Neural progenitor cell (in vitro differentiated cells): Measurements from ENCODE around the gene CDH12. TPM values are rescaled to one million over a fixed set of nuclear protein-coding genes. Genes with fewer than 3 reads are reported as not detected.

Experiments
- DNase-seq: peaks from one replicate; pipeline ENCODE4 v3.0.0-alpha.2; 2016; ENCODE audit warnings: low spot score
- H2AFZ ChIP-seq: fragments of 200-600 bp; sonication (generic); replicated peaks from 2 replicates; pipeline ENCODE4 v1.6.1; 2016; ENCODE audit warnings: antibody characterized with exemption
- H3F3A ChIP-seq: fragments of 200-600 bp; sonication (generic); 2 replicates; pipeline ENCODE4 v1.6.1; 2016; ENCODE audit warnings: antibody characterized with exemption, low read depth
- H3K27ac ChIP-seq: fragments of 200-600 bp; sonication (generic); 2 replicates; pipeline ENCODE4 v1.5.1; 2016; ENCODE audit warnings: mild to moderate bottlenecking
- H3K27me3 ChIP-seq: fragments of 200-600 bp; sonication (generic); 2 replicates; pipeline ENCODE4 v1.6.1; 2016; ENCODE audit warnings: mild to moderate bottlenecking, moderate library complexity
- H3K36me3 ChIP-seq: fragments of 200-600 bp; sonication (generic); 2 replicates; pipeline ENCODE4 v1.5.1; 2016
- H3K4me1 ChIP-seq: fragments of 200-600 bp; sonication (generic); 2 replicates; pipeline ENCODE4 v1.6.1; 2016; ENCODE audit warnings: mixed run types
- H3K4me2 ChIP-seq: fragments of 200-600 bp; sonication (generic); 2 replicates; pipeline ENCODE4 v1.6.1; 2016
- H3K4me3 ChIP-seq: fragments of 200-600 bp; sonication (generic); 2 replicates; pipeline ENCODE4 v1.5.1; 2016
- H3K79me2 ChIP-seq: fragments of 200-600 bp; sonication (generic); 2 replicates; pipeline ENCODE4 v1.6.1; 2016; ENCODE audit warnings: low read depth
- H3K9ac ChIP-seq: fragments of 200-600 bp; sonication (generic); 2 replicates; pipeline ENCODE4 v1.6.1; 2016
- H3K9me3 ChIP-seq: fragments of 200-600 bp; sonication (generic); 2 replicates; pipeline ENCODE4 v1.5.1; 2016; ENCODE audit warnings: low read depth
- H4K20me1 ChIP-seq: fragments of 200-600 bp; sonication (generic); 2 replicates; pipeline ENCODE4 v1.6.1; 2016; ENCODE audit warnings: low read depth
- H3K27ac Mint-ChIP-seq: 3 replicates; pipeline ENCODE4 v1.8.0; 2021; ENCODE audit warnings: mixed read lengths
- H3K27me3 Mint-ChIP-seq: 2 replicates; pipeline ENCODE4 v1.8.0; 2022; ENCODE audit warnings: low read depth, mild to moderate bottlenecking, inconsistent platforms, moderate library complexity, mixed read lengths; ENCODE audit not compliant: insufficient read depth
- H3K36me3 Mint-ChIP-seq: 3 replicates; pipeline ENCODE4 v1.8.0; 2021; ENCODE audit warnings: mixed read lengths
- H3K4me1 Mint-ChIP-seq: 3 replicates; pipeline ENCODE4 v1.8.0; 2021; ENCODE audit warnings: mixed read lengths
- H3K4me3 Mint-ChIP-seq: 3 replicates; pipeline ENCODE4 v1.8.0; 2021; ENCODE audit warnings: mild to moderate bottlenecking, moderate library complexity, mixed read lengths
- H3K9me3 Mint-ChIP-seq: 3 replicates; pipeline ENCODE4 v1.8.0; 2020; ENCODE audit warnings: mixed read lengths
- EZH2 ChIP-seq: fragments of 200-600 bp; sonication (generic); IDR thresholded peaks from 2 replicates; pipeline ENCODE4 v1.6.1; 2017; ENCODE audit warnings: antibody characterized with exemption, mild to moderate bottlenecking, moderate library complexity
- EZH2phosphoT487 ChIP-seq: fragments of 200-600 bp; sonication (generic); IDR thresholded peaks from 2 replicates; pipeline ENCODE4 v1.6.1; 2017; ENCODE audit warnings: antibody characterized with exemption
- total RNA-seq: library from RNA; depleted of rRNA; stranded (reverse); fragments of >200 nt; gene quantifications from 2 replicates; pipeline ENCODE4 v1.2.3, GENCODE V29; 2015; ENCODE audit warnings: low replicate concordance
- TF ChIP-seq, protein P1 (sequence below): fragments of 200-600 bp; sonication (generic); IDR thresholded peaks from 2 replicates; pipeline ENCODE4 v1.5.1; 2017; ENCODE audit warnings: antibody characterized with exemption, mild to moderate bottlenecking

Gene CDH12
- total RNA-seq, 1 donor from 2014 or later: not detected

DNA sequence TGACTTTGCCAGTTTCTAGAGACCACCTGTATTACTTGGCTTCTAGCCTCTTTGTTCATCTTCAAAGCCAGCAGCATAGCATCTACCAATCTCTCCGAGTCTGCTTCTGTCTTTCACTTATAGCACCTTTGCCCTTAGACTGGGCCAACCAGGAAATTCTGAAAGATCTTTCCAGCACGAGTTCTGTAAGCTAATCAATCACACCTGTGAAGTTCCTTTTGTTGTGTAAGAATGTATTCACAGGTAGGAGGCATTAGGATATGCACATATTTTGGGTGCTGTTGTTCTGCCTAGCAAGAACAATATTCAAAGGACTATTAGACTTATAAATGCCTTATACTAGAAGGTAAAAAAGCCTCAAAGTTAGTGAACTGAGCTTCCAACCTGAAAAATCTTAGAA is 232.1 kb downstream of the CDH12 start:
- no peak for DNase-seq
- Mint-ChIP-seq H3K4me3 (no peak overlapping the region), H3K9me3 (peaks cover 5% of the 10 kb centered on the region), H3K27ac (no peak overlapping the region), H3K27me3 (peaks cover 2% of the 10 kb centered on the region), H3K4me1 (no peaks in the 10 kb centered on the region), H3K36me3 (no peaks in the 10 kb centered on the region)
- H4K20me1 ChIP-seq: no peaks in the 10 kb centered on the region
- H3K4me3 ChIP-seq: no peak overlapping the region
- no peaks in the 10 kb centered on the region for H3K4me1 ChIP-seq
- no peak overlapping the region for H3K9ac ChIP-seq
- H2AFZ ChIP-seq: no peak overlapping the region
- H3K4me2 ChIP-seq: no peak overlapping the region
- no peaks in the 10 kb centered on the region for H3K79me2 ChIP-seq
- no peaks in the 10 kb centered on the region for H3K27me3 ChIP-seq
- no peak overlapping the region for H3K27ac ChIP-seq
- no peaks in the 10 kb centered on the region for H3K36me3 ChIP-seq
- H3K9me3 ChIP-seq: no peaks in the 10 kb centered on the region
- no peaks in the 10 kb centered on the region for H3F3A ChIP-seq
- TF ChIP-seq EZH2phosphoT487: no peak
- TF ChIP-seq, protein P1, sequence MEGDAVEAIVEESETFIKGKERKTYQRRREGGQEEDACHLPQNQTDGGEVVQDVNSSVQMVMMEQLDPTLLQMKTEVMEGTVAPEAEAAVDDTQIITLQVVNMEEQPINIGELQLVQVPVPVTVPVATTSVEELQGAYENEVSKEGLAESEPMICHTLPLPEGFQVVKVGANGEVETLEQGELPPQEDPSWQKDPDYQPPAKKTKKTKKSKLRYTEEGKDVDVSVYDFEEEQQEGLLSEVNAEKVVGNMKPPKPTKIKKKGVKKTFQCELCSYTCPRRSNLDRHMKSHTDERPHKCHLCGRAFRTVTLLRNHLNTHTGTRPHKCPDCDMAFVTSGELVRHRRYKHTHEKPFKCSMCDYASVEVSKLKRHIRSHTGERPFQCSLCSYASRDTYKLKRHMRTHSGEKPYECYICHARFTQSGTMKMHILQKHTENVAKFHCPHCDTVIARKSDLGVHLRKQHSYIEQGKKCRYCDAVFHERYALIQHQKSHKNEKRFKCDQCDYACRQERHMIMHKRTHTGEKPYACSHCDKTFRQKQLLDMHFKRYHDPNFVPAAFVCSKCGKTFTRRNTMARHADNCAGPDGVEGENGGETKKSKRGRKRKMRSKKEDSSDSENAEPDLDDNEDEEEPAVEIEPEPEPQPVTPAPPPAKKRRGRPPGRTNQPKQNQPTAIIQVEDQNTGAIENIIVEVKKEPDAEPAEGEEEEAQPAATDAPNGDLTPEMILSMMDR: no peak
- TF ChIP-seq EZH2: no peak

DNA sequence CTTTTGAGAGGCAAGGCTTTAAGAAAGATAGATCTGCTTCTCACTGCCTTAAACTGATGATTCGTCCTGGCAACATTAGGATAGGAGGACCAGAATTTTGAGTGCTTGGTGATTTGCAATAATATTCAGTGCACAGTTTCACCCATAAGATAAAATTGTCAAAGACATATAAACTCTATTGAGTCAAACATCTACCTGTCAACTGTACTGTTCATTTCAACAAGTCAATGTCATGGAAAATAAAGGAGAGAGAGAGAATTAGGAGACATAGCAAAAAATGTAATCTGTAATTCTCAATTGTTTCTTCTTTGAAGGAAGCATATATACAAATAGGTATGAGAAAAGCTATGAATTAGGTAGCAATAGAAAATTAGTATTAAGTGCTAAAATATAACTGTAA is 237.2 kb downstream of the CDH12 start:
- DNase-seq: no peak
- no peaks in the 10 kb centered on the region for H3K9me3 ChIP-seq
- no peaks in the 10 kb centered on the region for H3K79me2 ChIP-seq
- H3K27ac ChIP-seq: no peak overlapping the region
- Mint-ChIP-seq H3K9me3 (no peaks in the 10 kb centered on the region), H3K27me3 (no peaks in the 10 kb centered on the region), H3K4me1 (peaks cover 8% of the 10 kb centered on the region), H3K4me3 (no peak overlapping the region), H3K36me3 (no peaks in the 10 kb centered on the region), H3K27ac (no peak overlapping the region)
- H3K4me2 ChIP-seq: no peak overlapping the region
- no peak overlapping the region for H3K9ac ChIP-seq
- H3K4me1 ChIP-seq: peaks cover 4% of the 10 kb centered on the region
- no peak overlapping the region for H3K4me3 ChIP-seq
- no peaks in the 10 kb centered on the region for H3F3A ChIP-seq
- peaks cover 16% of the 10 kb centered on the region for H3K27me3 ChIP-seq
- no peaks in the 10 kb centered on the region for H3K36me3 ChIP-seq
- TF ChIP-seq, protein P1: no peak
- TF ChIP-seq EZH2phosphoT487: no peak
- no peak for TF ChIP-seq EZH2
- no peak overlapping the region for H2AFZ ChIP-seq
- no peaks in the 10 kb centered on the region for H4K20me1 ChIP-seq

DNA sequence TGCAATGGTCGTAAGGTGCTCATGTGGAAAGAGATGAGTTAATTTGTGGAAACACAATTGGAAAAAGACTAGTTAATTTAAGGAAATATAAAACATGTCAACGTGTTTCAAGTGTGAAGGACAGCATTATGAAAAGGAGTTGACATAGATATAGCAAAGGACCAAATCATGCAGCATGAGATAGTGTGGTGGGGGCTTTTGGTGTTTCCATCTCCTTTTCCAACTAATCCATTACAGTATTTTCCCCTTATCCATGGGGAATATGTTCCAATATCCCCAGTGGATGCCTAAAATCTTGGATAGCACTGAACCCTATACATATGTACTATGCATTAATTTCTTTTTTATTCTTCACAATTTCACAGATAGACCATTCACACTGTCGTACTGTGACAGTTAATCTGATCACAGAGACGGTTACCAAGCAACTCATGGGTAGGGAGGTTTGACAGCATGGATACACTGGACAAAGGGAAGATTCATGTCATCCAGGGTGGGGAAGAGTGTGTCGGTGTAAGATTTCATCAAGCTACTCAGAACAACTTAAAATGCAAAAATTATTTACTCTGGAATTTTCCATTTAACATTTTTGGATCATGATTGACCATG is 238.6 kb downstream of the CDH12 start:
- H3K27ac Mint-ChIP-seq: no peak overlapping the region
- Histone ChIP-seq H2AFZ (no peak overlapping the region), H3K27ac (no peak overlapping the region), H3K9me3 (no peaks in the 10 kb centered on the region), H3K27me3 (peaks cover 16% of the 10 kb centered on the region), H4K20me1 (no peaks in the 10 kb centered on the region), H3K4me2 (no peak overlapping the region), H3K4me3 (no peak overlapping the region), H3K79me2 (no peaks in the 10 kb centered on the region), H3K9ac (no peak overlapping the region), H3F3A (no peaks in the 10 kb centered on the region), H3K4me1 (peaks cover 4% of the 10 kb centered on the region), H3K36me3 (no peaks in the 10 kb centered on the region)
- no peaks in the 10 kb centered on the region for H3K9me3 Mint-ChIP-seq
- H3K36me3 Mint-ChIP-seq: no peaks in the 10 kb centered on the region
- no peak for DNase-seq
- H3K4me3 Mint-ChIP-seq: no peak overlapping the region
- peaks cover 8% of the 10 kb centered on the region for H3K4me1 Mint-ChIP-seq
- TF ChIP-seq, protein P1: no peak
- no peak for TF ChIP-seq EZH2phosphoT487
- no peak for TF ChIP-seq EZH2
- no peaks in the 10 kb centered on the region for H3K27me3 Mint-ChIP-seq
